Panc1 (cell line): ENCODE data around the gene FBLN1. TPM values are rescaled to one million over a fixed set of nuclear protein-coding genes. Genes with fewer than 3 reads are reported as not detected.

Experiments
- ATAC-seq: fragments of 200-7000 bp; cut with Tn5 transposase; 2 replicates; pipeline ENCODE4 v1.9.1; 2020; ENCODE audit warnings: mild to moderate bottlenecking, moderate library complexity
- BruUV-seq: library from RNA; stranded (reverse); fragments of 400-500 nt; replicated peaks from 2 replicates; lab custom pipeline; 2021; lab: Mats Ljungman, UMichigan
- CTCF ChIA-PET: fragments of 300-600 bp; sonication (Branson Sonifier 250); formaldehyde crosslinking; loops from one replicate; lab custom pipeline; 2022; ENCODE audit warnings: antibody characterized with exemption; lab: Charles Lee
- POLR2A ChIA-PET: fragments of 300-600 bp; sonication (Branson Sonifier 250); formaldehyde crosslinking; loops from one replicate; lab custom pipeline; 2022; ENCODE audit warnings: antibody characterized with exemption; lab: Charles Lee
- DNase-seq: peaks from one replicate; pipeline ENCODE4 v3.0.0-alpha.2; 2010; ENCODE audit warnings: low read depth, low spot score
- H3K27ac ChIP-seq: 2 replicates; pipeline ENCODE4 v1.5.1; 2011; ENCODE audit warnings: mild to moderate bottlenecking, low read length, inconsistent platforms
- H3K27me3 ChIP-seq: fragments of 200-500 bp; sonication (Bioruptor generic); 2 replicates; pipeline ENCODE4 v1.6.0; 2014; ENCODE audit warnings: low read length, inconsistent platforms; ENCODE audit not compliant: control insufficient read depth, insufficient read depth
- H3K36me3 ChIP-seq: fragments of 200-500 bp; sonication (Bioruptor generic); 2 replicates; pipeline ENCODE4 v1.5.1; 2014; ENCODE audit warnings: inconsistent platforms, mild to moderate bottlenecking, low read length, moderate library complexity; ENCODE audit not compliant: control insufficient read depth, insufficient read depth
- H3K4me1 ChIP-seq: 2 replicates; pipeline ENCODE4 v1.5.1; 2011; ENCODE audit warnings: inconsistent platforms, mild to moderate bottlenecking, low read length, moderate library complexity; ENCODE audit not compliant: control insufficient read depth, insufficient read depth
- H3K4me3 ChIP-seq, 2 experiments: 2 replicates each; pipeline ENCODE4 v1.5.1; 2011 to 2012; ENCODE audit warnings: low read depth in 2 of 2, low read length in 2 of 2, mild to moderate bottlenecking in 2 of 2, inconsistent platforms in 1 of 2, moderate library complexity in 1 of 2
- H3K9me3 ChIP-seq: fragments of 200-500 bp; sonication (Bioruptor generic); 2 replicates; pipeline ENCODE4 v1.5.1; 2014; ENCODE audit warnings: low read depth, mild to moderate bottlenecking, inconsistent platforms, low read length, moderate library complexity; ENCODE audit not compliant: control insufficient read depth, insufficient read depth
- CTCF ChIP-seq: fragments of 450-650 bp; IDR thresholded peaks from 2 replicates; pipeline ENCODE4 v1.5.1; 2017; ENCODE audit warnings: mild to moderate bottlenecking
- POLR2AphosphoS5 ChIP-seq: IDR thresholded peaks from 2 replicates; pipeline ENCODE4 v1.6.1; 2012; ENCODE audit warnings: mild to moderate bottlenecking, low read depth, low read length, moderate library complexity
- REST ChIP-seq, 2 experiments: IDR thresholded peaks; 2 replicates each; pipeline ENCODE4 v1.6.1; 2011 to 2012; ENCODE audit warnings: low read depth in 2 of 2, control low read depth in 1 of 2, low read length in 1 of 2, mild to moderate bottlenecking in 1 of 2, moderate library complexity in 1 of 2; ENCODE audit not compliant: insufficient read depth in 1 of 2
- SIN3A ChIP-seq: IDR thresholded peaks from 2 replicates; pipeline ENCODE4 v1.6.1; 2012; ENCODE audit warnings: low read depth, mild to moderate bottlenecking, low read length, moderate library complexity, borderline replicate concordance; ENCODE audit not compliant: insufficient read depth
- TCF7L2 ChIP-seq: IDR thresholded peaks from 2 replicates; pipeline ENCODE4 v1.6.1; 2011; ENCODE audit warnings: mild to moderate bottlenecking, low read depth, low read length, inconsistent platforms
- in situ Hi-C: cut with HindIII; loops from 2 replicates; pipeline ENCODE4 v1.10.0; 2016; ENCODE audit warnings: low sequenced_read_pairs, low pct_unique_long_range_greater_than_20kb
- intact Hi-C: fragments of 100-400 bp; cut with micrococcal nuclease; formaldehyde crosslinking; loops from one replicate; pipeline ENCODE4 v1.10.0; 2022; ENCODE audit not compliant: unreplicated experiment
- total RNA-seq: library from RNA; stranded (reverse); gene quantifications from one replicate; pipeline ENCODE4 v1.2.1, GENCODE V29; 2021; ENCODE audit not compliant: unreplicated experiment

FBLN1 gene
- total RNA-seq, 1 experiment from 2014 or later = 143 TPM

- POLR2A ChIA-PET = no interaction called here
- Histone ChIP-seq H3K27me3 (no peaks in the 10 kb centered on the region), H3K36me3 (no peaks in the 10 kb centered on the region), H3K9me3 (no peaks in the 10 kb centered on the region), H3K27ac (no peak overlapping the region), H3K4me1 (peaks cover 4% of the 10 kb centered on the region), H3K4me3 (no peak overlapping the region)
- DNase-seq (no peak), ATAC-seq (no peak)
- in situ Hi-C loops (no loop called here), intact Hi-C loops (no loop called here)
- BruUV-seq = no TSS peak
- no peak for TF ChIP-seq TCF7L2
- CTCF ChIA-PET = interaction anchor here (0.5 kb wide), 1 partner anchor 170 kb away, joined by 5 read pairs; no protein-coding TSS in a partner anchor
Measured at GRCh38 chr22:45581549-45582080, 78.9 kb downstream of the FBLN1 start.

- intact Hi-C loops (no loop called here), in situ Hi-C loops (no loop called here)
- Histone ChIP-seq H3K36me3 (no peaks in the 10 kb centered on the region), H3K27me3 (no peaks in the 10 kb centered on the region), H3K27ac (no peak overlapping the region), H3K9me3 (no peaks in the 10 kb centered on the region), H3K4me1 (peaks cover 4% of the 10 kb centered on the region), H3K4me3 (no peak overlapping the region)
- no TSS peak for BruUV-seq
- DNase-seq = no peak
- ATAC-seq = no peak
- CTCF ChIA-PET = no interaction called here
- no peak for TF ChIP-seq TCF7L2
- no peak for TF ChIP-seq POLR2AphosphoS5
- no peak for TF ChIP-seq CTCF
- TF ChIP-seq REST (IDR thresholded peaks at IDR 0.05; ENCODE audit: insufficient read depth in 1 of 2, low read depth in 2 of 2, low read length in 1 of 2) = no peak
- no peak for TF ChIP-seq SIN3A
- POLR2A ChIA-PET = no interaction called here
Measured at GRCh38 chr22:45582236-45582954, 79.7 kb downstream of the FBLN1 start.

- in situ Hi-C loops = no loop called here
- no peak for ATAC-seq
- ChIA-PET POLR2A (no interaction called here), CTCF (no interaction called here)
- Histone ChIP-seq H3K36me3 (no peaks in the 10 kb centered on the region), H3K9me3 (no peaks in the 10 kb centered on the region), H3K4me3 (no peak overlapping the region), H3K27ac (no peak overlapping the region), H3K4me1 (peaks cover 4% of the 10 kb centered on the region), H3K27me3 (no peaks in the 10 kb centered on the region)
- no TSS peak for BruUV-seq
- TF ChIP-seq SIN3A = no peak
- TF ChIP-seq REST (IDR thresholded peaks at IDR 0.05; ENCODE audit: insufficient read depth in 1 of 2, low read depth in 2 of 2, low read length in 1 of 2) = no peak
- no peak for TF ChIP-seq POLR2AphosphoS5
- TF ChIP-seq TCF7L2 = no peak
- TF ChIP-seq CTCF = no peak
- DNase-seq = no peak
- intact Hi-C loops = no loop called here
Measured at GRCh38 chr22:45582955-45583320, 80.3 kb downstream of the FBLN1 start.
